Esophagus muscularis mucosa (tissue), 4 donors: ENCODE results near the gene LRRK1. TPM values are rescaled to one million over a fixed set of nuclear protein-coding genes. Genes with fewer than 3 reads are reported as not detected.

ENCODE experiments used
- DNase-seq: peaks from one replicate; pipeline ENCODE4 v3.0.0-alpha.2; 2017; ENCODE audit errors: extremely low spot score
- H3K27ac ChIP-seq, 4 donors: fragments of 200-600 bp; sonication (generic); replicated peaks in 1 of 4; 1 replicate in 3 of 4; 2 replicates in 1 of 4; pipeline ENCODE4 v1.5.1; 2016 to 2019; ENCODE audit warnings: mild to moderate bottlenecking in 1 of 4
- H3K27me3 ChIP-seq, 4 donors: fragments of 200-600 bp; sonication (generic); one replicate each; pipeline versions ENCODE4 v1.5.1 to v1.6.0; 2016 to 2019
- H3K36me3 ChIP-seq, 4 donors: fragments of 200-600 bp; sonication (generic); one replicate each; pipeline ENCODE4 v1.5.1; 2016 to 2019
- H3K4me1 ChIP-seq, 4 donors: fragments of 200-600 bp; sonication (generic); one replicate each; pipeline ENCODE4 v1.5.1; 2016 to 2019
- H3K4me3 ChIP-seq, 4 donors: fragments of 200-600 bp; sonication (generic); 1 replicate in 2 of 4; 2 replicates in 2 of 4; pipeline ENCODE4 v1.5.1; 2016 to 2019; ENCODE audit warnings: mild to moderate bottlenecking in 4 of 4, moderate library complexity in 1 of 4
- H3K9me3 ChIP-seq, 4 donors: fragments of 200-600 bp; sonication (generic); 1 replicate in 3 of 4; 2 replicates in 1 of 4; pipeline ENCODE4 v1.5.1; 2016 to 2019
- CTCF ChIP-seq, 3 experiments: fragments of 200-600 bp in 2 of 3; fragments of 450-650 bp in 1 of 3; sonication (generic) in 2 of 3; IDR thresholded peaks; one replicate each; pipeline ENCODE4 v1.5.1; 2017 to 2019; ENCODE audit warnings: antibody characterized with exemption in 3 of 3, mild to moderate bottlenecking in 2 of 3, moderate library complexity in 1 of 3
- EP300 ChIP-seq: sonication (generic); formaldehyde crosslinking; IDR thresholded peaks from one replicate; pipeline ENCODE4 v1.6.1; 2017; ENCODE audit warnings: antibody characterized with exemption
- POLR2A ChIP-seq: fragments of 450-650 bp; IDR thresholded peaks from one replicate; pipeline ENCODE4 v1.6.1; 2017; ENCODE audit warnings: antibody characterized with exemption, moderate library complexity, mild to moderate bottlenecking, low read depth
- POLR2AphosphoS5 ChIP-seq, 2 donors: sonication (generic); formaldehyde crosslinking; IDR thresholded peaks; one replicate each; pipeline ENCODE4 v1.6.1; 2017; ENCODE audit warnings: antibody characterized with exemption in 2 of 2
- WGBS: methylation state at CpG from one replicate; pipeline ENCODE4 v1.1.5; 2018; 5-methylcytosine and 5-hydroxymethylcytosine counted together
- intact Hi-C: fragments of 100-400 bp; cut with DNase I; formaldehyde crosslinking; loops from one replicate; pipeline ENCODE4 v1.15.1; 2023
- total RNA-seq, 4 donors: library from RNA; depleted of rRNA; stranded (reverse); fragments of >200 nt; gene quantifications; one replicate each; pipeline versions ENCODE4 v1.1.0 to v1.2.1, GENCODE V29; 2016

LRRK1 gene
- total RNA-seq, 4 donors from 2014 or later: 11.3 to 18.0 (median 15.4) TPM

- TF ChIP-seq CTCF (IDR thresholded peaks at IDR 0.05) (no peak), POLR2AphosphoS5 (IDR thresholded peaks at IDR 0.05) (no peak), EP300 (no peak), POLR2A (no peak)
- H3K4me1 ChIP-seq: peaks cover 6 to 25% (median 16%) of the 10 kb centered on the region in 4 donors
- H3K36me3 ChIP-seq: no peaks in the 10 kb centered on the region
- H3K27me3 ChIP-seq: no peaks in the 10 kb centered on the region
- no peaks in the 10 kb centered on the region for H3K9me3 ChIP-seq
- no peak overlapping the region for H3K27ac ChIP-seq
- intact Hi-C loops: loop anchor here (5.0 kb wide), 1 partner anchor 68 kb away; no protein-coding TSS in a partner anchor
- 97% methylated on average over 8 of the region's 10 CpGs for WGBS
- DNase-seq: no peak
- H3K4me3 ChIP-seq: no peak overlapping the region
Observed at GRCh38 chr15:101085311-101085700, 166.1 kb downstream of the LRRK1 start.

DNA sequence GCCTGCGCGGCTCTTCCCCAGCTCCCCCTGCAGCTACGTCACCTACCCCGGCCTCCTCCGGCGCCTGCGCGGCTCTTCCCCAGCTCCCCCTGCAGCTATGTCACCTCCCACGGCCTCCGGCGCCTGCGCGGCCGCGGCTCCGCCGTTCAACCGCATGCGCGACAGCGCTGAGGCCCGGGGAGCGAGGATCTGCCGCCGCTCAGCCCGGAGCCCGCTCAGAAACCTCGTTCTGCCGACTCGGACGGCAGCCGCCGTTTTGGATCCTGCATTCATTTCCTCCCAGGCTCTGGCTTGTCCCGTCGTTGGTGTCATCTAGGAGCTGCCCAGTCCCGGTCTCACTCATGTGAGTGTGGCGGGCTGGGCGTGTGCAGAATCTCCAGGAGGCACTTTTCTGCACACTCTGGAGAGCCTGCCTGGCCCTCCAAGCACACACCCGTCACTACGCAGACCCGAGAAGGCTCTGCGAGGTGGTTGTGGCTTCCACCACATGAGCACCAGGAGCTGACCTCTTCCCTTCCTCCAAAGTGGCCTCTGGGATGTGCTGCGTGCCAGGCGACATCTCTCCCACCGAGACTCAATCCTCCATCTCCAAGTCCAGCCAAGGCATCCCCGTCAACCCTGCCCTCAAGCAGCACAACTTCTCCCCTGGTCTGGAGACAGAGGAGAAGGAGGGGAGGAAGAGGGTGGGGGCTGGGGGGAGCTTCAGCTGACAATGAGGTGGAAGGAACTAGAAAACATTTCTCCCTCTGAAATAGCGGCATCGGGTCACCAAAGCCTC, 167.4 kb downstream of the LRRK1 start:
- H3K9me3 ChIP-seq: no peaks in the 10 kb centered on the region
- 96% methylated on average over 44 of the region's 48 CpGs for WGBS
- intact Hi-C loops: loop anchor here (5.0 kb wide), 1 partner anchor 69 kb away; no protein-coding TSS in a partner anchor
- no peaks in the 10 kb centered on the region for H3K27me3 ChIP-seq
- no peak for TF ChIP-seq EP300
- no peak for TF ChIP-seq POLR2AphosphoS5 (IDR thresholded peaks at IDR 0.05)
- TF ChIP-seq CTCF (IDR thresholded peaks at IDR 0.05): no peak
- no peak for DNase-seq
- H3K4me1 ChIP-seq: peaks cover 13 to 35% (median 26%) of the 10 kb centered on the region in 4 donors
- no peak overlapping the region for H3K27ac ChIP-seq
- H3K36me3 ChIP-seq: no peaks in the 10 kb centered on the region
- no peak overlapping the region for H3K4me3 ChIP-seq

DNA sequence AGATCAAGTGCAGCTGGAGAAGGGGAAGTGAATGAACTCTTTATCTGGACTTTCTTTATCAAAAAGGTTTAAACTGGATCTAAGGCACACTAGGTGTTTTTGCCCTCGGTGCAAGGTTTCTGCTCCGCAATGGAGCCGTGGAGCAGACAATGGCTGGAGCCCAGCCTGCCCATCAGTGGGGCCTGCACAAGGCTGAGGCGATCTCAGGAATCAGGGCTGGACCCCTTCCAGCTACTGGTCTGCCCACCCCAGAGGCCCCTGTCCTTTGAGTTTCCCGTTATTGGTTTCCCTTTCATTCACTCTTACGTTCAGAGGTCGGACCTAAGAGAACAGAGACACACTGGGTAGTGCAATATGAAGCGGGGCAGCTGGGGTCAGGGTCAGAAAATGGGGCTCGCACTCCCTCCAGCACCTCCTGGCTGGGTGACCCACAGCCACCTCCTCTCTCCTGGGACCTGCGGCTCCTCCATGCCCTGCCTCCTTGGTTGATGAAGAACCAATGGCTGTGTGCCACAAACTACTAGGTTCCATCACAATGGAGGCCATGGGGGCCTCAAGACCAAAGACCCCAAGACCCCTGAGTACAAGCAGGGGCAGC, 168.1 kb downstream of the LRRK1 start:
- Histone ChIP-seq H3K9me3 (no peaks in the 10 kb centered on the region), H3K4me3 (no peak overlapping the region), H3K27me3 (no peaks in the 10 kb centered on the region), H3K27ac (no peak overlapping the region), H3K4me1 (peaks cover 18 to 42% (median 33%) of the 10 kb centered on the region in 4 donors), H3K36me3 (no peaks in the 10 kb centered on the region)
- 71% methylated on average over 10 of the region's 10 CpGs for whole genome bisulfite sequencing
- intact Hi-C loops: loop anchor here (5.0 kb wide), 1 partner anchor 70 kb away; no protein-coding TSS in a partner anchor
- no peak for DNase-seq
- no peak for TF ChIP-seq POLR2AphosphoS5 (IDR thresholded peaks at IDR 0.05)
- TF ChIP-seq POLR2A: no peak
- no peak for TF ChIP-seq CTCF (IDR thresholded peaks at IDR 0.05)
- no peak for TF ChIP-seq EP300

- WGBS: 85% methylated on average over 4 of the region's 6 CpGs
- peaks cover 22 to 43% (median 34%) of the 10 kb centered on the region in 4 donors for H3K4me1 ChIP-seq
- no peak overlapping the region for H3K27ac ChIP-seq
- H3K9me3 ChIP-seq: no peaks in the 10 kb centered on the region
- no peaks in the 10 kb centered on the region for H3K27me3 ChIP-seq
- TF ChIP-seq POLR2AphosphoS5 (IDR thresholded peaks at IDR 0.05) (no peak), EP300 (no peak), CTCF (IDR thresholded peaks at IDR 0.05) (no peak), POLR2A (no peak)
- intact Hi-C loops: loop anchor here (2.0 to 5.0 kb wide), 2 partner anchors 71 to 171 kb away; no protein-coding TSS in a partner anchor
- H3K4me3 ChIP-seq: no peak overlapping the region
- H3K36me3 ChIP-seq: no peaks in the 10 kb centered on the region
- no peak for DNase-seq
Observed at GRCh38 chr15:101088271-101088670, 169.1 kb downstream of the LRRK1 start.
